Esophagus muscularis mucosa (tissue), 3 donors: Measurements from ENCODE around the gene ZNF768.

Source experiments
- CTCF ChIP-seq, 3 experiments: fragments of 200-600 bp in 2 of 3; fragments of 450-650 bp in 1 of 3; sonication (generic) in 2 of 3; IDR thresholded peaks; one replicate each; pipeline ENCODE4 v1.5.1; 2017 to 2019; ENCODE audit warnings: antibody characterized with exemption in 3 of 3, mild to moderate bottlenecking in 2 of 3, moderate library complexity in 1 of 3
- POLR2A ChIP-seq: fragments of 450-650 bp; IDR thresholded peaks from one replicate; pipeline ENCODE4 v1.6.1; 2017; ENCODE audit warnings: antibody characterized with exemption, moderate library complexity, mild to moderate bottlenecking, low read depth

DNA sequence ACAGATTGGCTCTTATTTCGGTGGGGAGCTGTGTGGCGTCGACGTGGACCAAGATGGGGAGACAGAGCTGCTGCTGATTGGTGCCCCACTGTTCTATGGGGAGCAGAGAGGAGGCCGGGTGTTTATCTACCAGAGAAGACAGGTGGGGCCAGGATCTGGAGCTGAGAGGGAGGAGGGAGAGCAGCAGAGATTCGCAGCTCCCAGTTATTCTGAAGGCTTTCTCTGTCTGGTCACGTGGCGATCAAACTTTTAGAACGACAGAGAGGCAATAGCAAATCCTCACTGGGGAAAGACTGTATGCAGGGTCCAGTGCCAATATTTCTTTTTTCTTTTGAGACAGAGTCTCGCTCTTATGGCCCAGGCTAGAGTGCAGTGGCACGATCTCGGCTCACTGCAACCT lies 31.7 kb downstream of the ZNF768 start:
- TF ChIP-seq POLR2A = no peak
- no peak for TF ChIP-seq CTCF (IDR thresholded peaks at IDR 0.05)
